Measurements from ENCODE around the gene NPFFR2. TPM values are rescaled to one million over a fixed set of nuclear protein-coding genes. Genes with fewer than 3 reads are reported as not detected.
"Not testable (repeated sequence)": the region's sequence is repeated elsewhere in the genome, so short reads cannot be mapped to it uniquely, and the experiment has no call there.

Gene NPFFR2
- total and polyA plus RNA-seq, 9 donors, result 0.23 to 1.1 (median 0.52) TPM

GRCh38 chr4:72169285-72169684 is 137.5 kb downstream of the NPFFR2 start:
- H3K4me3 ChIP-seq (ENCODE audit: low read length); H3K9me3 ChIP-seq (replicated peaks; ENCODE audit: control insufficient read depth, low read depth, low read length); DNase-seq; H3K36me3 ChIP-seq (ENCODE audit: control insufficient read depth, insufficient read depth, low read length); H3K27me3 ChIP-seq (ENCODE audit: control insufficient read depth, insufficient read depth, low read length); H3K4me1 ChIP-seq (ENCODE audit: control insufficient read depth, insufficient read depth, low read length); H3K27ac ChIP-seq (ENCODE audit: low read length): not testable (repeated sequence)
- WGBS (ENCODE audit: insufficient coverage), result 95% methylated on average over 9 of the region's 14 CpGs

GRCh38 chr4:72169861-72170260 is 138.1 kb downstream of the NPFFR2 start:
- Histone ChIP-seq H3K27ac (ENCODE audit: low read length) (no peak overlapping the region), H3K36me3 (ENCODE audit: control insufficient read depth, insufficient read depth, low read length) (no peaks in the 10 kb centered on the region), H3K9me3 (replicated peaks; ENCODE audit: control insufficient read depth, low read depth, low read length) (peaks cover 11% of the 10 kb centered on the region), H3K4me3 (ENCODE audit: low read length) (no peak overlapping the region), H3K4me1 (ENCODE audit: control insufficient read depth, insufficient read depth, low read length) (no peaks in the 10 kb centered on the region), H3K27me3 (ENCODE audit: control insufficient read depth, insufficient read depth, low read length) (no peaks in the 10 kb centered on the region)
- WGBS (ENCODE audit: insufficient coverage), result 75% methylated on average over 3 of the region's 3 CpGs
- no peak for DNase-seq

GRCh38 chr4:72171761-72172160 is 140.0 kb downstream of the NPFFR2 start:
- Histone ChIP-seq H3K4me1 (ENCODE audit: control insufficient read depth, insufficient read depth, low read length) (no peaks in the 10 kb centered on the region), H3K36me3 (ENCODE audit: control insufficient read depth, insufficient read depth, low read length) (no peaks in the 10 kb centered on the region), H3K9me3 (replicated peaks; ENCODE audit: control insufficient read depth, low read depth, low read length) (peaks cover 13% of the 10 kb centered on the region), H3K27ac (ENCODE audit: low read length) (no peak overlapping the region), H3K4me3 (ENCODE audit: low read length) (no peak overlapping the region), H3K27me3 (ENCODE audit: control insufficient read depth, insufficient read depth, low read length) (no peaks in the 10 kb centered on the region)
- no peak for DNase-seq
- WGBS (ENCODE audit: insufficient coverage), result no CpG with 5 or more reads among the region's 1 CpG

GRCh38 chr4:72179342-72179741 is 147.5 kb downstream of the NPFFR2 start:
- DNase-seq, result no peak
- Histone ChIP-seq H3K36me3 (ENCODE audit: control insufficient read depth, insufficient read depth, low read length) (no peaks in the 10 kb centered on the region), H3K27me3 (ENCODE audit: control insufficient read depth, insufficient read depth, low read length) (no peaks in the 10 kb centered on the region), H3K4me3 (ENCODE audit: low read length) (no peak overlapping the region), H3K4me1 (ENCODE audit: control insufficient read depth, insufficient read depth, low read length) (no peaks in the 10 kb centered on the region), H3K27ac (ENCODE audit: low read length) (no peak overlapping the region), H3K9me3 (replicated peaks; ENCODE audit: control insufficient read depth, low read depth, low read length) (peaks cover 9% of the 10 kb centered on the region)
- no CpG with 5 or more reads among the region's 1 CpG for WGBS (ENCODE audit: insufficient coverage)

GRCh38 chr4:72186714-72187113 is 154.9 kb downstream of the NPFFR2 start:
- 100% methylated on average over 1 of the region's 1 CpG for WGBS (ENCODE audit: insufficient coverage)
- no peaks in the 10 kb centered on the region for H3K9me3 ChIP-seq (replicated peaks; ENCODE audit: control insufficient read depth, low read depth, low read length)
- H3K36me3 ChIP-seq (ENCODE audit: control insufficient read depth, insufficient read depth, low read length), result no peaks in the 10 kb centered on the region
- H3K4me1 ChIP-seq (ENCODE audit: control insufficient read depth, insufficient read depth, low read length), result no peaks in the 10 kb centered on the region
- H3K4me3 ChIP-seq (ENCODE audit: low read length), result no peak overlapping the region
- no peak for DNase-seq
- no peak overlapping the region for H3K27ac ChIP-seq (ENCODE audit: low read length)
- H3K27me3 ChIP-seq (ENCODE audit: control insufficient read depth, insufficient read depth, low read length), result no peaks in the 10 kb centered on the region

GRCh38 chr4:72194046-72194445 is 162.2 kb downstream of the NPFFR2 start:
- H3K4me1 ChIP-seq (ENCODE audit: control insufficient read depth, insufficient read depth, low read length), result no peaks in the 10 kb centered on the region
- H3K36me3 ChIP-seq (ENCODE audit: control insufficient read depth, insufficient read depth, low read length), result no peaks in the 10 kb centered on the region
- no CpG with 5 or more reads among the region's 8 CpGs for WGBS (ENCODE audit: insufficient coverage)
- H3K27ac ChIP-seq (ENCODE audit: low read length), result no peak overlapping the region
- no peak for DNase-seq
- H3K9me3 ChIP-seq (replicated peaks; ENCODE audit: control insufficient read depth, low read depth, low read length), result peaks cover 8% of the 10 kb centered on the region
- H3K27me3 ChIP-seq (ENCODE audit: control insufficient read depth, insufficient read depth, low read length), result no peaks in the 10 kb centered on the region
- H3K4me3 ChIP-seq (ENCODE audit: low read length), result no peak overlapping the region

GRCh38 chr4:72194453-72194852 is 162.7 kb downstream of the NPFFR2 start:
- DNase-seq, result no peak
- Histone ChIP-seq H3K4me1 (ENCODE audit: control insufficient read depth, insufficient read depth, low read length) (no peaks in the 10 kb centered on the region), H3K4me3 (ENCODE audit: low read length) (no peak overlapping the region), H3K27ac (ENCODE audit: low read length) (no peak overlapping the region), H3K27me3 (ENCODE audit: control insufficient read depth, insufficient read depth, low read length) (no peaks in the 10 kb centered on the region), H3K9me3 (replicated peaks; ENCODE audit: control insufficient read depth, low read depth, low read length) (peaks cover 8% of the 10 kb centered on the region), H3K36me3 (ENCODE audit: control insufficient read depth, insufficient read depth, low read length) (no peaks in the 10 kb centered on the region)
- no CpG with 5 or more reads among the region's 1 CpG for WGBS (ENCODE audit: insufficient coverage)

Other genes starting within 250 kb of the NPFFR2 start
- gene GC, start 247.9 kb upstream of the NPFFR2 start, total RNA-seq, result 0.35 TPM
- gene GC, start 247.9 kb upstream of the NPFFR2 start, polyA plus RNA-seq (ENCODE audit: insufficient read depth in 1 of 8, insufficient read length in 8 of 8, low replicate concordance in 1 of 8), result 1 to 10 TPM in 3 of 8 donors, not detected in 5; 1.9 to 4.5 (median 3.7) TPM

Measured in muscle of leg (tissue), 11 donors.